Ovary (tissue), 9 donors: ENCODE data around the gene CACNA2D3. TPM values are rescaled to one million over a fixed set of nuclear protein-coding genes. Genes with fewer than 3 reads are reported as not detected.

Source experiments
- DNase-seq, 5 donors: peaks; one replicate each; pipeline ENCODE4 v3.0.0-alpha.2; 2019 to 2020
- H3K27ac ChIP-seq, 2 donors: fragments of 200-600 bp; one replicate each; pipeline versions ENCODE4 v1.5.1 to v1.8.0; 2019 to 2022
- H3K27me3 ChIP-seq: fragments of 200-600 bp; one replicate; pipeline ENCODE4 v1.8.0; 2022
- H3K36me3 ChIP-seq: fragments of 200-600 bp; sonication (generic); one replicate; pipeline ENCODE4 v1.5.1; 2019
- H3K4me1 ChIP-seq: one replicate; pipeline ENCODE4 v1.8.1; 2013; ENCODE audit warnings: mild to moderate bottlenecking, moderate library complexity; ENCODE audit not compliant: insufficient read depth
- H3K4me3 ChIP-seq: fragments of 200-600 bp; sonication (generic); one replicate; pipeline ENCODE4 v1.5.1; 2017
- H3K9me3 ChIP-seq, 2 donors: fragments of 200-600 bp in 1 of 2; sonication (generic) in 1 of 2; one replicate each; pipeline versions ENCODE4 v1.5.1 to v1.8.1; 2013 to 2019; ENCODE audit warnings: mild to moderate bottlenecking in 1 of 2, moderate library complexity in 1 of 2
- CTCF ChIP-seq, 3 donors: fragments of 450-650 bp in 2 of 3; fragments of 200-600 bp in 1 of 3; IDR thresholded peaks; one replicate each; pipeline versions ENCODE4 v1.5.1 to v1.8.0; 2016 to 2022; ENCODE audit warnings: antibody characterized with exemption in 3 of 3, mild to moderate bottlenecking in 1 of 3
- EP300 ChIP-seq: sonication (generic); formaldehyde crosslinking; IDR thresholded peaks from one replicate; pipeline ENCODE4 v1.6.1; 2017; ENCODE audit warnings: antibody characterized with exemption
- POLR2A ChIP-seq: fragments of 450-650 bp; IDR thresholded peaks from one replicate; pipeline ENCODE4 v1.6.1; 2017; ENCODE audit warnings: antibody characterized with exemption, mild to moderate bottlenecking, moderate library complexity
- WGBS, 3 donors: extraction: QIAGEN DNeasy Blood & Tissue Kit in 1 of 3; methylation state at CpG; one replicate each; pipeline versions ENCODE4 v1.1.5 to v1.1.7; 2013 to 2017; 5-methylcytosine and 5-hydroxymethylcytosine counted together
- intact Hi-C, 4 donors: fragments of 100-400 bp; cut with DNase I; formaldehyde crosslinking; loops; one replicate each; pipeline versions ENCODE4 v1.11.0 to v1.15.1; 2022 to 2023
- polyA plus RNA-seq, 2 donors: library from polyadenylated mRNA; stranded (reverse); fragments of 200-250 nt in 1 of 2; fragments of 350-450 nt in 1 of 2; fragmentation: Illumina TruSeq in 1 of 2; extraction: RNeasy Lipid Tissue Mini Kit (QIAGEN cat#74804) in 1 of 2; gene quantifications; one replicate each; pipeline ENCODE4 v1.2.3, GENCODE V29; 2013 to 2014
- total RNA-seq, 7 donors: library from RNA; depleted of rRNA in 2 of 7; stranded (reverse); fragments of >200 nt in 2 of 7; fragmentation: NEBNext Ultra II Directional in 3 of 7; extraction: Animal tissue kit (Norgen Biotek cat#: 25700) in 3 of 7; gene quantifications; one replicate each; pipeline versions ENCODE4 v1.1.0 to v1.2.4, GENCODE V29; 2016 to 2023
- donor health status: DM: no; HTN: no; CAD: no; lungs with moderate emphysema.
- donor health status: DM: no; HTN: no; CAD: no.
- donor health status: Bipolar disorder and iron deficiency.
- donor health status: DM: yes; HTN: yes; CAD: no.
- donor health status: DM: no; HTN: no; CAD: no.
- donor health status: DM: yes; HTN: yes; CAD: no.

CACNA2D3 gene
- total and polyA plus RNA-seq, 9 donors, result 2.0 to 10.1 (median 4.7) TPM

GRCh38 chr3:55118451-55118850, 996.1 kb downstream of the CACNA2D3 start:
- H3K9me3 ChIP-seq, result no peaks in the 10 kb centered on the region

GRCh38 chr3:55119268-55119667, 996.9 kb downstream of the CACNA2D3 start:
- intact Hi-C loops, result no loop called here
- TF ChIP-seq CTCF (IDR thresholded peaks at IDR 0.05), result no peak
- TF ChIP-seq EP300, result no peak
- TF ChIP-seq POLR2A, result no peak
- 88 to 91% (median 90%) methylated on average over 4 of the region's 4 CpGs for WGBS, 3 donors
- H3K4me1 ChIP-seq, result no peaks in the 10 kb centered on the region
- H3K27me3 ChIP-seq, result no peaks in the 10 kb centered on the region
- DNase-seq, result no peak
- H3K4me3 ChIP-seq, result no peak overlapping the region
- H3K9me3 ChIP-seq, result no peaks in the 10 kb centered on the region
- H3K27ac ChIP-seq, result no peak overlapping the region
- H3K36me3 ChIP-seq, result no peaks in the 10 kb centered on the region

More at GRCh38 chr3:55118451-55118850, 996.1 kb downstream of the CACNA2D3 start:
- intact Hi-C loops, result no loop called here
- no peak for TF ChIP-seq CTCF (IDR thresholded peaks at IDR 0.05)
- WGBS, 3 donors, result 82 to 88% (median 87%) methylated on average over 5 of the region's 5 CpGs
- no peak for DNase-seq
- Histone ChIP-seq H3K36me3 (no peaks in the 10 kb centered on the region), H3K4me1 (no peaks in the 10 kb centered on the region), H3K4me3 (no peak overlapping the region), H3K27ac (no peak overlapping the region), H3K27me3 (no peaks in the 10 kb centered on the region)

GRCh38 chr3:55122312-55122711, 1000.0 kb downstream of the CACNA2D3 start:
- Histone ChIP-seq H3K4me3 (no peak overlapping the region), H3K9me3 (no peaks in the 10 kb centered on the region), H3K36me3 (no peaks in the 10 kb centered on the region), H3K27me3 (no peaks in the 10 kb centered on the region), H3K4me1 (no peaks in the 10 kb centered on the region), H3K27ac (no peak overlapping the region)
- WGBS, 3 donors, result 79 to 84% (median 82%) methylated on average over 2 of the region's 2 CpGs
- no peak for DNase-seq
- intact Hi-C loops, result no loop called here
- TF ChIP-seq POLR2A (no peak), EP300 (no peak), CTCF (IDR thresholded peaks at IDR 0.05) (no peak)

Other genes with a start within 250 kb of the CACNA2D3 start
- gene ACTR8, start 240.4 kb upstream of the CACNA2D3 start, total RNA-seq, result 10 to 100 TPM; 12.5 to 34.5 (median 21.3) TPM
- gene ACTR8, start 240.4 kb upstream of the CACNA2D3 start, polyA plus RNA-seq, result 10 to 100 TPM in 1 of 2 donors, 1 to 10 TPM in 1; 9.1 to 20.6 TPM
- 10 to 100 TPM; 38.9 to 99.9 (median 56.1) TPM for gene SELENOK, start 230.7 kb upstream of the CACNA2D3 start, total RNA-seq
- gene SELENOK, start 230.7 kb upstream of the CACNA2D3 start, polyA plus RNA-seq, result 10 to 100 TPM; 62.3 to 81.0 TPM